ENCODE measurements around the gene AUTS2.

The AUTS2 gene

DNA sequence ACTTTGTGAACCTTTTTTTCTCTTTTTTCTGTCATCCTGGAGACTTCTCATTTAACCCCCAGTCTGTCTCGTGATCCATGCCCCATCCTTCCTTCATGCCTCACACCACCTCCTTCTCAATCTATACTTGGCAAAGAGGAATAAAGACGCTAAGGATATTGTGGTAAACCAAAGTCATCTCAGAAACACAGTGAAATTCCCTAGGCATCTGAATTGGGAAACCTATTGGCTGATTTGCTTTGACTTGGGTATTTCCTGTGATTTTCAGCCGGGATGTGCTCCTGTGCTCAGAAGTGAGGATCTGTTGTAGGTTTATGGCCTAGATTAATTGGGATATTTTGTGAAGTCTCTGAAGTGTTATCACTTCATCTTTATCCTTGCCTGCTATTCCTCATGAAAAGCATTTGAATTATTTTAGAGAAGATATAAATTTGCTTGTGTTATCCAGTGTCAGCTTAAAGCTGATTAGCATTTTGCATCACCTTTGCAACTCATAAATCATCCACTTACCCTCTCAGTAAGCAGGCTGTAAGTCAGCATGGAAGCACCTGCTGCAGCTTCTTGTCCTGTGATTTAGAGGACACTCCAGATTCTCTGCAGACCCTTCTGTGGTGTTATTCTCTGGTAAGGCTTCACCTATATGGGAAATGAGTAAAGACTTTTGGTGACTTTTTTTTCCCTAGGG lies 138.0 kb downstream of the AUTS2 start:
- DNase-seq, result no peak

DNA sequence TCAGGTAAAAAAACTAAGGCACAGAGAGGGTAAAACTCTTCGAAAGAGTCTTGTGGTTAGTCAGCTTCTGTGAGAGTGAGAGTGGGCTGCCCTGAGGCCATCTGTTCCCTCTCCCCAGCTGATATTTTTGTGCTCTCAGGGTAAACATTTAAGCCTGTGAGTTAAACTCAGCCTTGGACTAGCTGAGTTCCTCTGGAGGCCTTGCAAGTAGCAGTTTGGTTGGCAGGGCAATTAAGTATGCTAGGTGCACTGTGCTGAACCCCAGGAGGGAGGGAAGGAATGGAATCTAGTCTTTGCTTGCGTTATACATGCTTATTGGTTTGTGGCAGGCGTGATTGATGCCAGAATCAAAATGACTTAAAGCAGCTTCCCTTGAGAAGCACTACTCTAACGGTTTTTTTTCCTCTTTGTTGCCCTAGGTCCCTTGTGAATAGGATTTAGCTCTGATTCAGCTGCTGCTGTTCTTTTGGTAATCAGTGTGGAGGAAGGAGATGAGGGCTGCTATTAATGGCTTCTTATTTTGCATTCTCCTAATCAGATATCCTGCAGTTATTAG lies 140.2 kb downstream of the AUTS2 start:
- DNase-seq, result no peak

DNA sequence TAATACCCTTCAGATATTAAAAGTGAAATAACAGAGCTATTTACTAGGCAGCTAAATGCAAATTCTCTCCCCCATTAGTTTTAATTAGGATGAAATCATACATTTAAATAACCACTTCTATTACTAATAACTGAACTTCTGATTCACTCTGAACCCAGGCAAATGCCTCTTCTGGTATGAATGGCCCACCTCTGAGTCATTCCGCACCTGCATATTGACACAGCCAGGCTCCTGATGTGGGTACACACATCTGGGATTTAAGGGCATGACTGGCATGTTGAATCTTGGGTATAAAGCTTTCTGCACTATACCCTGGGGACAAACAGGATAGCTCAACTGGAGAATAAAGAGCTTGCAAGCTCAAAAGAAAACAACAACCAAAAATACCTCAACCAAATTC lies 140.9 kb downstream of the AUTS2 start:
- no peak for DNase-seq

DNA sequence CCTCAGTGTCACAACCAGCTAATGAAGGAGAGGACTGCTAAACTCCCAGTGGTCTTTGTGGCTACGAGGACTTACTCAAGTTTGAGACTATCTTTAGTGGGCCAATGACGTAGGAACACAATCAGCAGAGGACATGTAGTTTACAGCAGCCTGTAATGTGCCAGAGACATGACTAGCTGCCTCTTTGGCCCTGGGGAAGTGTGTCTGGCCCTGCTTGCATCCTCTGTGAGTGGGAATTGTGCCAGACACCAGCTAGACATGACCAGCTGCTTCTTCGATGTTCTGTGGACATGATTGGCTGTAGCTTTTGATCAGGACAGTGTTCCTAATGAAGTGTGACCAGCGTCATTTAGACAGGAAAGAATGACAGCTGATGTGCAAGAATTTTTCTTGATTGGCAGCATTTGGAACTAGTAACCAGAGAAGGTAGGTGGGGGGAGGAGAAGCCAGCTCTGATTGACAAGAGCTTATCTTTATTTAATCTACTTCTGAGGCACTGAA lies 141.7 kb downstream of the AUTS2 start:
- DNase-seq, result peak in 1 of 2 donors; percentile 2

DNA sequence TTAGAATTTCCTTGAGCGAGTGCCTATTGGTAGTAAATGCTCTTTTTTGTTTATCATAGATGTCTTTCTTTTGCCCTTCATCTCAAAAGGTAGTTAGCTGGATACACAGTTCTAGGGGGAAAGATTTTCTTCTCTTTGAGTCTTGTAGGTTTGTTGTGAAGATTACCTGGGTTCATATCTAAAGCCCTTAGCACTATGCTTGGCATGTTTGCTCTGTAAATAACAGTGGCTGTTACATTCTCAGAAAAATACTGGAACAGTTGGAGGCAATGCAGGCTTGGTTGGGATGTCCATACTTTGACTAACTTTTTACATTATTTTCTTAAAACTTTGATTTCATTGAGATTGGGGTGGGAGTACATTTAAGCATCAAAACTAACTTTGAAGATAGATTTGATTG lies 144.0 kb downstream of the AUTS2 start:
- DNase-seq, result no peak

DNA sequence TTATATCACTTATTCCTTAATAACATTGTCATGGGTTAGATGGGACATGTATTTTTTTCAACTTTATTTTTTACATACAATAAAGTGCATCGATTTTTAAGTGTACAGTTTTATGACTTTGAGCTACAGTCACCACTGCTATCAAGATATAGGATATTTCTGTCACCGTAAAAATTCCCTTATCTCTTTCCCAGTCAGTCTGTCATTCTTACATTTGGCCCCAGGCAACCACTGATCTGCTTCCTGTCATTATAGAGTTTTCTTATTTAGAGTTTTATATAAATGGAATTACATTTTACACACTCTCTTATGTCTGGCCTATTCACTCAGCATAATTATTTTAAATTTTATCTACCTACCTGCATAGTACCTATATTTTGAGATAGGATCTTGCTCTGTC lies 145.2 kb downstream of the AUTS2 start:
- DNase-seq, result no peak

DNA sequence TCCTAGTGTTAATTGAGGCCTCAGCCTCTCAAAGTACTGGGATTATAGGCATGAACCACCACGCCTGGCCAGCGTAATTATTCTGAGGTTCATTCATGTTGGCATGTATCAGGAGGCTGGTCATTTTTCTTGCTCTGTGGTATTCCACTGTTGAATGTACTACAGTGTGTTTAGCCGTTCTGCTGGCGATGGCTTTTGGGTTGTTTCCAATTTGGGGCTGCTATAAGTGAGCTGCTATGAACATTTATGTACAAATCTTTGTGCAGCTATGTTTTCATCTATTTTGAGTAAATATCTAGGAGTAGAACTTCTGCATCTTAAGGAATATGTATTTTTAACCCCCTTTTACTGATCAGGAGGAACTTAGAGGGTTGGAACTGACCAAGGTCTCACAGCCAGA lies 145.8 kb downstream of the AUTS2 start:
- no peak for DNase-seq

DNA sequence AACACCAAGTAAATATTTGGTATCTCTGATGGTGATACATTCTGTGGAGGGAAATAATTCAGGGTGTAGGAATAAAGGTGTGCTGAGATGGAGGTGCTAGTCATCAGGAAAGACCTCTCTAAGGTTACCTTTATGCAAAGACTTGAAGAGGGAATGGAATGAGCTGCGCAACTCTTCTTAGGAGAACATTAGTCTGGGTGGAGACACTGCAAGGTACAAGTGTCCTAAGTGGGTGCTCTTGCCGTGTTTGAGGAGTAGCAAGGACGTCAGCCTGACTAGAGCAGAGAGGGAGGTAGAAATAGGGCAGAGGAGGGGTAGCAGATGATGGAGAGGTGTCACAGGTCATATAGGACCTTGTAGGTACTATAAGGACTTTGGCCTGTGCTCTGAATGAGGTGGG lies 148.1 kb downstream of the AUTS2 start:
- DNase-seq, result no peak

DNA sequence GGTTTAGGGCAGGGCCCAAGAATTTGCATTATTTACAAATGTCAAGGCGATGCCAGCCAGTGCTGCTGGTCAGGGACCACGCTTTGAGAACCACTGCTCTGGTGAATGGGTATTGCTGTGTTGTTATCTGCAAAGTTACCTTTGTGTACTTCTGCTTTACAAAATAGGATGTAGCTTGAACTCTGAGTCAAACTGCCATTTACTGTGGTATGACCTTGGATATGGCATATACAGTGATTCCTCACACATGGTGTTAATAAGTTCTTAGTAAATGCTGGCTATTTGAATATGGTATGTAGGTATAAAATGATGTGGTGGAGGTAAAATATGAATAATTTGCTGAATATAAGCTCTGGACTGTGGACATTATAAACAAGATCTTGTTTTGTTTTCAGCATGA lies 148.9 kb downstream of the AUTS2 start:
- DNase-seq, result no peak

DNA sequence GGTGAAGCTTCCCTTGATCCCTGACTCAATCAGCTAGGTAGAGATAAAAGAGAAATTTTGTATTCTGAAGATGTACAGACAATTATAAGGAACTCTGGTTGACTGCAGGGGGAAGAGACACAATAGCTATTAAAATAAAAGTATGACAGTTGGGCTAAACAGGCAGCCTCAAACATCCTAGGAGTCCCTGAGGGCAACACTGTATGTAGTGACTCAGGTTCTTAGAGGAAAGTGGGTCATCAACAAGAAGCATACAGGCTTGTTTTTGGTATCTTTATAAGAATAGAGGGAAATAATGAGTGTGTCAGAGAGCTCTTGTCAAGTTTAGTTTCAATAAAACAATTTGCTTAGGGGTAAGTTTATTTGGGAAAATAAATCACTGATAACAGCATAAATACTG lies 150.3 kb downstream of the AUTS2 start:
- DNase-seq, result no peak

DNA sequence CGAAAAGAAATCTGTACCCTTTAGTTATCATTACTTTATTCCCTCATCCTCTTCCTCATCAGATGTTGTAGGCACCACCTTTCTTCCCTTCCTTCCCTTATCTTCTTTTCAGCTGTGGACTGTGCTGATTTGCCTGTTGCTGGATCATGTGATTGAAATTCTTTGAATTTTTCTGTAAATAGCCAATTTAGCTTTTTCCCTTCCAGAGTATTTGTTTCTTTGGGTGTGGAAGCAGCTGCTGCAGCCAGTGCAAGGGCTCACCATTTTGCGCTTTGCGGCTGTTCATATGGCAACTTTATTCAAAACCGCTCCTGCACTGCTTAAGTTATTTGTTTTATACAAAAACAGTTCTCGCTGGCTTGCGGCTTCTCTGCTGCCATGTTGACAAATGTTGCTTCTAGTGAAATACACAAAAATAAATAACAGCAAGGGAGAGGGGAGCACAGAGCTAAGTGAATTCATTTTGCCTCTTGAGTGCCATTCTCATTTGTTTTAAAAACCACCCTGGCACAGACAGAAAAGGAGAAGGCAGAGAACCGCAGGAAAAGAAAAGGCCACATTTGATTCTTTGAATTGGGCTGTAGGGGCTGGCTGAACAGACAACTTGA lies 151.2 kb downstream of the AUTS2 start:
- DNase-seq, result no peak

DNA sequence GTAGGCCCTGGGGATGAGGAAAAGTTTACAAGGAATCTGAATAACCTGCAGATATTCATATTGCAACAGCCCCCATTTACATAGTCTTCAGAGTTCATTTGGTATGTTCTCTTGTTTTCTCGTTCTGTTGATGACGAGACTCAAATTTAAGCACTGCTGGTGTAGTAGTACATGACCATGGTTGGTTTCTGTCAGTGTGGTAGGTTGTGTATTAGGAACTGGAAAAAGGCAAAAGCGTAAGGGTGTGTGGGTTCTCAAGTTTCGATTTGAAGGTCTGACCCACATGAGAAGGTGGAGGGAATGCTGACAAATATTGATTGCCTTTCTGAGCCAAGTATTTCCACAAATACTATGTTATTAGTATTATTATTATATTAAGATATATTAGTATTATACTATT lies 151.7 kb downstream of the AUTS2 start:
- no peak for DNase-seq

DNA sequence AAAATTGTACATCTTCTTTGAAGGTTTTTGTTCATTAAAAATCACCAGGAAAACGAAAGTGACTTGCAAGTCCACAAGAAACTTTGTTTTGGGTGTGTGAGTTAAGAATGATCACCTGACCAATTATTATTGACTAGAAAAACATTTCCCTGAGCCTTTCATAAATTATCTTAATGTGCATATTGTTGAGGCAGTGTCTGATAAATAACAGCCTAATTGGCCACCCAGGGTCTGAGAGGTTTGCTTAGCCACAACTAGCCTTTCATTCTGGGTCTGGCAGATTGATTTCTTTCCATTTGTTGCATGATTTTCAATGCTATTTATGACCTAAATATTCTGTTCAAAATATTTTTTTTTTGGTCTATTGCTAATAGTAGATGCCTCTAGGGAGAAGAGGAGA lies 152.8 kb downstream of the AUTS2 start:
- DNase-seq, result no peak

DNA sequence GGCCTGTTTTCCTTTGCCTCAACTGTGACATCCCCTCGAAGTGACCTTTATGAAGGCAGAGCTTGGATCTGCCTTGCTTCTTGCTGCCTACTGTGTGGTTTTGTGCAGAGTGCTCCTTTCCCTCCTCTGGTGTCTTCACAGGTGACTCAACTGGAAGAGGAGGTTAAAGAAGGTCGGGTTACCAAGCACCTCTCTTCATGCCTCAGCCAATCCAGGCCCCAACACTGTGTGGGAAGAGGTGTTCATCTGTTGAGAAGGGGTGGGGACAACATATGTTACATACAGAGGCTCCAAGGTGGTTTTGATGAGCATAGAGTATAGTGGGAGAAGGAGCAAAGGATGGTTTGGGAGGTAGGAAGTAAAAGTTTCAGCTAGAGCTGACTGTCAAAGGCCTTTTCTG lies 155.7 kb downstream of the AUTS2 start:
- DNase-seq, result no peak

DNA sequence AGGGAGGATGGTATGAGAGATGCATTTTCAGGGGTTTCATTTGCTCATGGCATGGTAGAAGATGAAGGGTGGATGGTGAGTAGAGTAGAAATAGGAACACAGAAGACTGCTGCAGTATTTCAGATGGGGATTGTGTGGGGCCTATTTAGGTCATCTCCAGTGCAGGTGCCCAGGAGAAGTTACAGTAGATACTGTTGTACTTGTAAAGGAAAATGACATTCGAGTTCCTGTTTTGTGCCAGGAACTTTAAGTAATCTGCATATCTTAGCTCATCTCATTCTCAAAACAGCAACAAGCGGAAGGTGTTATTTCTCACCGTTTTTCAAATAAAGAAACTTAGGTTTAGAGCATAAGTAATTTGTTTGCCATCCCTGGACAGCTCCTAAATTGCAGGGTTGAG lies 156.2 kb downstream of the AUTS2 start:
- DNase-seq, result no peak

DNA sequence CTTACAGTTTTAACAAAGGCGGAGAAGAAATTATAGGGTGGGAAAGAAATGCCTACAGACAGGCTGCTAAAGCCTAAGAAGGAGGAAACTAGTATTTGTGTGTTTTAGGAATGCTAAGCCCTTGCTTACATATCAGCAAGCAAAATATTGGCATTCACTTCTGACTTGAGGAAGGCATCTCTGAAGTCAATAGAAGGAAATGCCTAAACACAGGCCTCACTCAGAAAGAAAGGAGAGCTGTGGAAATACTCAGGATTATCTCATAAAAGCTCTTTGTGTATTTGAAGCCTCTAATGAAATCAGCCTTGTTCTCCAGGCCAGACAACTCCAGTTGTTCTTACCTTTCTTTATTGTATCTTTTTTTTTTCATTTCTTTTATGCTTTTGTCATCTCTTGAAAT lies 158.0 kb downstream of the AUTS2 start:
- no peak for DNase-seq

DNA sequence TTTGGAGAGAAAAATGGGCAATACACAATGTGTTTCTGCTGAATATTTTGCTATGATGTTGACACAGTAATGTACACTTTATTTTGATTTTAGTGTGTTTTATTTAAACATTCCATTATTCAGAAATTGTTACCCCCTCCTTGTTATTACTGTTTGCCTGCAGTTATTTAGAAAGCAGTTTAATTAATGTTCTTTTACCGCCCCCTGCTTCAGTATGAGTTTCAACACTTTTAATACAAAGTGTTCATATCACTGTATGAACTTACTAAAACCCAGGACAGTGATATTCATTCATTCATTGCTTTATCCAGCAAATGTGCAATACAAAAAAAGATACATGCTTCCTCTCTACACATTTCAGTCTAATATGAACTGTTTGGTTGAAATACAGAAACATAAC lies 159.3 kb downstream of the AUTS2 start:
- no peak for DNase-seq

DNA sequence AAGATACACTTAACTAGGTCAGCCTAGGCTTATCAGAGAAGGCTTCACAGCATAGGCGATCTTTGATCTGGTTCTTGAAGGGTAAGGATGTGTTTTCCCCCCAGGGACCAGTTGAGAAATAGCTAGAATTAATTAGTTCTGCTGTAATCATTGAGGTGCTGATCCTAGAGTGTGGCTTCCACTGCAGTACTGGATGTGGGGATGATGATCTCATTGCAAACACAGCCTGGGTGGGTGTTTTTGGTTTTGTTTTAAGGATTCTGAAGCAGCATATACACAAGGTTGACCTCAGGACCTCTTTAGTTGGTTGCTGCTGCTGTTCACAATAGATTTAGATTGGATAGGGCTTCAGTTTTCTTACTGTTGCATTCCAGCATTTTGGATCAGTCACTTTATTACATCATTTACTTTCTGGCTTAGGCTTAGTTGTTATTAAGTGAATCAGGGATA lies 159.7 kb downstream of the AUTS2 start:
- no peak for DNase-seq

DNA sequence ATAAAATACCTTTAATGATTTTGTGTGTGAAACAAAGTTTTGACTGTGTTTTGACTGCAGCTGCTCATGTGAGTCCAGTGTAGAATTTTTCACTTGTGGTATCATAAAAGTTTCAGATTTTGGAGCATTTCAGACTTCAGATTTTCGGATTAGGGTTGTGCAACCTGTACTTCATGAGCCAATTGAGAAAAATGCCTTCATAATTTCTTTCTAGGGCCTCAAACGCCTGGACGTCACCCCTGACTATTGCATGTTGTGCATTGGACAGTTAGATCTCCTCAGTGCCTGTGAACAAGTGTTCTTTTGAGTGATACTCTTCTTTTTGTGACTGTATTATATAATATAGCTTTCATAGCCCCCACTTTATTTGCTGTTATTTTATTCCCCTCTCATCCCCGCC lies 161.1 kb downstream of the AUTS2 start:
- no peak for DNase-seq

DNA sequence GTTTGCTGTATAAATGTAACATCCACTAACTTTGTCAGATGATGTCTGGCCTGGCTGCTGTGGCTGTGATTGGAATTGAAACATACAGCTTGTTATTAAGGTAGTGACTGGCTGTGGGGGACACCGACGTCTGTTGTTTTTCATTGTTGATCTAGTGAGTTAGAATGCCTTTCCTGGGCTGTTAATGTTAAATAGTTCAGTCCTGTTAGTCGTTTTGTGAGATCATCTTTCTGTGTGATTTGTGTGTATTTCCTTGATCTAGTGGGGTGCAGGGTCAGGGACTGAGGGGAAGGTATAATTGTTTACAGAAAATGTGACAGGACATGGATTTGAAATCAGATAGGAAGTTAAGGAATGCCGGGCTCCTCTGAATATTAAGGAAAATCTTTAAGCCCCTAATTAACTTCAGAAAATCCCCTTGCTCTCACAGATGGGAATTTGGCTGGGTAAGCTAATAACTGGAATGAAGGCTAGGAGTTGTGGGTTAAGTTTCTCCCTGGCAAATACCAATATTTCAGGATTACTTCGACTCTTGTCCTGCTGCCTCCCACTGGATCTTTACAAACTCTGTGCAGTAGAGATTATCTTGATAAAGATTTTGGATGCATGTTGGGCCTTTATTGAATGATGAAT lies 163.1 kb downstream of the AUTS2 start:
- DNase-seq, result no peak

DNA sequence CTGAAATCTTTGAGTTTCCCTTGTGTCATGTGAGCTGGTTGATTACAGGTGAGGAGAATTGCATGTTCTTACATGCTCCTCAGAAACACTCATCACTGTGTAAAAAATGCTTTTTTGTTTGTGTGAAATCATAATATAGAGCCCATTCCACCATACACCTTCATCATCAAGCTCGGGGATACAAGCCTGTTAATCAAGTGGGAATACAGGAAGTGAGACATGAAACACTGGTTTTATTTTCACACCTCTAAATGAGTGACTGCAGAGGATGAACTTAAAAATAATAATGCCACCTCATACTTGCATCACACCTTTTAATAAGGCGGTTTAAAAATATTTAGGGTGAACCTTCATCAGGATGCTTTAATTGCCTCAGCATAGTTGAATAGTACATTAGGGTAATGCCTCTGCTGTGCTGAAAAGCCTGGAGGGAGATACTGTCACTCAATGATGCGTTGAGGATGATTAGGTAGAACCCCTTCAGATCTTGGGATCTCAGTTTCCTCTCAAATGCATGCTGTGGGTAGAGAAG lies 164.6 kb downstream of the AUTS2 start:
- no peak for DNase-seq

DNA sequence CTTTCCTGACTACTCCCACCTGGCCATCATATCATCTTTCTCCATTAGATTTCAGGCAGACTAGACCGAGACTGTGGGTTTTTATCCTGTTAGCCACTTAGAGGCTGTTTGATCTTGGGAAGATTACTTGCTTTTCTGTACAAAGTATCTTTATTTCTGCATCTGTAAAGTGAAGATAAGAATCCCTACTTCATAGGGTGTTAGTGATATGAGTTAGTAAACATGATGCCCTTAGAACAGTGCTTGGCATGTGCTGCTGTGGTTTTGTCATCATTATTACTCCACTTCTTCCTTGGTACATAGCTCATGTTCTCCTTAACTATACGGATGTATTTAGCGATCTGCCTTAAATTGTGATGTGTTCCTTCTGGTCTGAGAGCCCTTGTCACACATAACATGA lies 165.2 kb downstream of the AUTS2 start:
- no peak for DNase-seq

DNA sequence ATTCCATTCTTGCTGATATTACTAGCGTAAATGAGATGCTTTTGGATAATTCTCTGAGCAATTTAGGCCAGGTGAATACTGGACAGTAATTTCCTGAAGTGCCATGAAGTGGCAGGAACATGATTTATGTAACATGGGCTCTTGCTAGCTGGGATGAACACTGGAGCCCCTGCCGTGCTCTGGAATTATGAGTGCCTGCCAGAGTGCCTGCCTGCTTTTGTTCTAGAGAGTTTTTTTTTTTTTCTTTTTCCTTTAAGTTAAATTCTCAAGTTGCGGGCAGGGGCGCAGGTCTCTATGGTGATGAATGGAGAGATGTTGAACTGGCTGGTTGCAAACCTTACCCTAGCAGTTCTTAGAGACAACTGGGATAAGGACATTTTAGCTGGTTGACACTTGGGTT lies 165.9 kb downstream of the AUTS2 start:
- no peak for DNase-seq

DNA sequence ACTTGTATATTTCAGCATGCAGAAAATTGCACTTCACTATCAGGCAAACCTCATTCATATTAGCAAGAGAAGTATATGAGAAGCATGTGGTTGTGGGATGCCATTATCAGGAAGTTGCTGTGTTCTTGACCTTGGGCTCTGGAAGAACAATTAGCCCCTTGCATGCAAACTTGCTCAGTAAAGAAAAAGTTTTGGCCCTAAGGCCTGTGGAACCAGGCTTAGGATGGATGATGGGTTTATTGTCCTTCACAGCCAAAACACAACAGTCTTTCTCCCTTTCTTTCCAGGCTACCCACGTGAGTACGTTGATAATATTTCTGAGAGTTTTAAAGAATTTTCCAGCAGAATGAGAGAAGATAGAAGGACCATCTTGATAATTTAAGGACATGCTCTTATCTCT lies 166.4 kb downstream of the AUTS2 start:
- no peak for DNase-seq

All from CD4-positive, alpha-beta T cell treated with Interleukin-1 beta for 1 hour (primary cell).